Activated CD4-positive, alpha-beta T cell treated with anti-CD3 and anti-CD28 coated beads, Interleukin-2, amount 10 ng/mL, durations not matched to agents 24 days and 14 days (primary cell): ENCODE results near the gene VWA5B1. TPM values are rescaled to one million over a fixed set of nuclear protein-coding genes. Genes with fewer than 3 reads are reported as not detected.
A peak's percentile ranks its signal among the peaks of the same experiment; 100 is the strongest.

Experiments
- DNase-seq: peaks from one replicate; pipeline ENCODE4 v3.0.0; 2022
- H3K27ac Mint-ChIP-seq: one replicate; pipeline ENCODE4 v1.8.0; 2022; ENCODE audit warnings: mild to moderate bottlenecking, mixed read lengths
- H3K27me3 Mint-ChIP-seq: one replicate; pipeline ENCODE4 v1.8.0; 2022; ENCODE audit warnings: mixed read lengths
- H3K36me3 Mint-ChIP-seq: one replicate; pipeline ENCODE4 v1.8.0; 2022; ENCODE audit warnings: low read depth, mild to moderate bottlenecking, mixed read lengths
- H3K4me1 Mint-ChIP-seq: one replicate; pipeline ENCODE4 v1.8.0; 2021; ENCODE audit warnings: mixed read lengths
- H3K4me3 Mint-ChIP-seq: one replicate; pipeline ENCODE4 v1.8.0; 2022; ENCODE audit warnings: mild to moderate bottlenecking, moderate library complexity, mixed read lengths
- H3K9me3 Mint-ChIP-seq: one replicate; pipeline ENCODE4 v1.8.0; 2021; ENCODE audit warnings: mixed read lengths
- intact Hi-C: fragments of 100-400 bp; cut with micrococcal nuclease; formaldehyde crosslinking; loops from one replicate; pipeline ENCODE4 v1.15.1; 2023
- total RNA-seq: library from RNA; stranded (reverse); gene quantifications from 2 replicates; pipeline ENCODE4 v1.2.3, GENCODE V29; 2022

The VWA5B1 gene
- total RNA-seq, 1 donor from 2014 or later, result not detected

GRCh38 chr1:20351911-20352701 lies 61.4 kb downstream of the VWA5B1 start:
- intact Hi-C loops, result no loop called here
- H3K27ac Mint-ChIP-seq, result no peak overlapping the region
- no peaks in the 10 kb centered on the region for H3K9me3 Mint-ChIP-seq
- H3K27me3 Mint-ChIP-seq, result peaks cover 9% of the 10 kb centered on the region
- no peak overlapping the region for H3K4me3 Mint-ChIP-seq
- H3K4me1 Mint-ChIP-seq, result no peaks in the 10 kb centered on the region
- no peak for DNase-seq
- no peaks in the 10 kb centered on the region for H3K36me3 Mint-ChIP-seq

DNA sequence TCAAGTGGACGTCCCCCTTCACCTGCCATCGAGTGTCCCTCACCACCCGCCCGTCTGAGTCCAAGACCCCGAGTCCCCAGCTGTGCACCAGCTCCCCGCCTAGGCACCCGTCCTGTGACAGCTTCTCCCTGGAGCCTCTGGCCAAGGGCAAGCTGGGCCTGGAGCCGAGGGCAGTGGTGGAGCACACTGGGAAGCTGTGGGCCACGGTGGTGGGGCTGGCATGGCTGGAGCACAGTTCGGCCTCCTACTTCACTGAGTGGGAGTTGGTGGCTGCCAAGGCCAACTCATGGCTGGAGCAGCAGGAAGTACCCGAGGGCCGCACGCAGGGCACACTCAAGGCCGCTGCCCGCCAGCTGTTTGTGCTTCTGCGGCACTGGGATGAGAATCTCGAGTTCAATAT lies 63.2 kb downstream of the VWA5B1 start:
- peaks cover 11% of the 10 kb centered on the region for H3K27me3 Mint-ChIP-seq
- intact Hi-C loops, result no loop called here
- no peak overlapping the region for H3K4me3 Mint-ChIP-seq
- no peaks in the 10 kb centered on the region for H3K36me3 Mint-ChIP-seq
- no peak for DNase-seq
- no peak overlapping the region for H3K27ac Mint-ChIP-seq
- H3K9me3 Mint-ChIP-seq, result no peaks in the 10 kb centered on the region
- H3K4me1 Mint-ChIP-seq, result no peaks in the 10 kb centered on the region

DNA sequence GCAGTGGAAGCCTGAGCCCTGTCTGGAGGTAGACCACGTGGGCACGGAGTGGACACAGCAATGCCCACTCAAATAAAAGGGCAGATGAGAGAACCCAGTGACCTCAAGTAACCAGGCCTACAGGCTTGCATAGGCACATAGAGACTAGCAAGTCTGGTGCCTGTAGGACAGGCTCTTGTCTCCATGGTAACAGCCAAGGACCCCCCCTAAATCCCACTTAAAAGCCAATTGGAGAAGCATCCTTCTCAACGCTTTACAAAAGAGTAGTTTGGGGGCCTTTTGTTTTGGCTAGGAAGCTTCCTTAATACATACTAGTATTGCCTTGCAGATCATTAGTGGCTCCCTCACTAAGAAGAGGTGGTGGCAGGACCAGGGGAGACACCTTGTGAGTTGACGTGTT lies 63.9 kb downstream of the VWA5B1 start:
- Mint-ChIP-seq H3K36me3 (no peaks in the 10 kb centered on the region), H3K27me3 (peaks cover 19% of the 10 kb centered on the region)

GRCh38 chr1:20355101-20355827 lies 64.6 kb downstream of the VWA5B1 start:
- H3K36me3 Mint-ChIP-seq, result no peaks in the 10 kb centered on the region
- peaks cover 3% of the 10 kb centered on the region for H3K4me1 Mint-ChIP-seq
- H3K27me3 Mint-ChIP-seq, result peaks cover 22% of the 10 kb centered on the region
- no peak overlapping the region for H3K4me3 Mint-ChIP-seq
- no peak overlapping the region for H3K27ac Mint-ChIP-seq
- intact Hi-C loops, result loop anchor here (5.0 kb wide), 2 partner anchors 33 to 72 kb away; no protein-coding TSS in a partner anchor
- H3K9me3 Mint-ChIP-seq, result no peaks in the 10 kb centered on the region
- no peak for DNase-seq

More for the DNA sequence above, 63.9 kb downstream of the VWA5B1 start:
- DNase-seq, result no peak
- no peaks in the 10 kb centered on the region for H3K9me3 Mint-ChIP-seq
- no peak overlapping the region for H3K27ac Mint-ChIP-seq
- no peak overlapping the region for H3K4me3 Mint-ChIP-seq
- intact Hi-C loops, result loop anchor here (5.0 kb wide), 2 partner anchors 32 to 73 kb away; no protein-coding TSS in a partner anchor
- H3K4me1 Mint-ChIP-seq, result peaks cover under 1% of the 10 kb centered on the region

DNA sequence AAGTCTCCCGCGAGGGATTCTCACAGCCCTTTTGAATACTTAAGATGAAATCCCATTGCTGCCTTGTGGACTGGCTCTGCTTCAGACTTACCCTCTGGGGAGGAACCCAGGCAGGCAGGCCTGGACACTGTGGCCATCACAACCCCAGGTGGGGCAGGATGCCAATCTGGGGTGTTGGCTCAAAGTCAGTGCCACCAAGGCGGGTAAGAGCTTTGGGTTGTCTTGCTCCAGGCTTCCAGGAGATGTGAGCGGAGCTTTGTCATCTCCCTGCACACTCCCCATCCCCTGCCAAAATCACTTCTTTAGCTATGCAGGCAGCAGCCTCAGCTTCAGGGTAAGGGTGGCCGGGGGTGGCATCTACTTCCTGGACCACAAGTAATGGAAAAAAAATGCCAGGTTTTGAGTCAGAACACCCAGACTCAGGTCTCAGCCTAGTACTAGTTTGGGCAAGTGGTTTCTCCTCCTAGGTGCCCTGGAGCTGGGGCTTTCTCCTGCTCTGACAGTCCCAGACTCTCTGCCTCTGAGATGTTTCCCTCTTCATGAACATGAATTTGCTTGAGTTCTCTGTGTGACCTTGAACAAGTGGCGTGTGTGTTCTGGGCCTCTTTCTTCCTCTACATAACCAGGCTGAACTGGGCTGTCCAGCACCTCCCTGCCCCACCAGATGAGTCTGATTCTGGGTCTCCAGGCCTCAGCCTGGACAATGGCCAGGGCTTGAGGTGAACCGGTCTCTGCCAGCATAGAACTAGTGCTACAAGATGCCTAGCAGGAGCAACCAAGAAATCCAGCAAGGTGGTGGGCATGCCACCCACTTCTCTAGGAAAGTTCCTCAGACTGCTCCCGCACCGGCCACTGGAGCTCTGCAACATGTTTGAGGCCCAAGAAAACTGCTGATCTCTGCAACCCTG lies 65.4 kb downstream of the VWA5B1 start:
- Mint-ChIP-seq H3K9me3 (no peaks in the 10 kb centered on the region), H3K4me3 (no peak overlapping the region), H3K36me3 (no peaks in the 10 kb centered on the region), H3K27ac (no peak overlapping the region), H3K4me1 (peaks cover 3% of the 10 kb centered on the region), H3K27me3 (peaks cover 24% of the 10 kb centered on the region)
- DNase-seq, result no peak
- intact Hi-C loops, result loop anchor here (5.0 kb wide), 2 partner anchors 34 to 71 kb away; no protein-coding TSS in a partner anchor

DNA sequence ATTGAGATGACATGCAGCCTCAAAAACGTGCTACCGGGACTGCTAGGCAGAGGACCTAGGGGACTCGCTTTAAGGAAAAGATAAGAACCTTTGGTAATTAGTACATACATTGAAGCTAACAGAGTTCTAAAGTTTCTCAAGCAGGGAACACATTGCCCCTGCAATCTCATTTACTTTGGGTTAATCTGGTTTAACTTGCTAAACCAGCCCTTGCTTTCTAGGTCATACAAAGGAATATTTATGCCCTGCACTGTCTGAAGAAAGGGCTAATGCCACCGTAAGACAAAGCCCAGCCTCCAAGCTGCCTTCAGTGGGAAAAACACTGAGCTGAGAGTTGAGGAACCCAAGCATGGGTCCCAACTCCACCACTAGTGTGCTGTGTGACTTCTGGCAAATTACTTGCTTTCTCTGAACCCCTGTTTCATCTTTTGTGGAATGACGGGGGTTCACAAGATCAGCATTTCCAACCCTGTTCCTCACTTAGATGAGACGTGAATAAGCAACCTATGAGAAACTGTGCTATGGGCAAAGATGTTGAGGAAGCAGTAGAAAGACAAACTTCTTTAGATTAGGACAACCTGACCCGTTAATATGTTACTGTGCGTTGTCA lies 66.3 kb downstream of the VWA5B1 start:
- intact Hi-C loops, result loop anchor here (5.0 kb wide), 2 partner anchors 35 to 70 kb away; no protein-coding TSS in a partner anchor

GRCh38 chr1:20357796-20358195 lies 67.1 kb downstream of the VWA5B1 start:
- no peaks in the 10 kb centered on the region for H3K9me3 Mint-ChIP-seq
- no peak overlapping the region for H3K27ac Mint-ChIP-seq
- intact Hi-C loops, result loop anchor here (5.0 kb wide), 2 partner anchors 35 to 70 kb away; no protein-coding TSS in a partner anchor

More for the DNA sequence above, 66.3 kb downstream of the VWA5B1 start:
- H3K27ac Mint-ChIP-seq, result no peak overlapping the region
- no peak for DNase-seq
- H3K4me3 Mint-ChIP-seq, result no peak overlapping the region
- H3K4me1 Mint-ChIP-seq, result peaks cover 3% of the 10 kb centered on the region
- H3K27me3 Mint-ChIP-seq, result peaks cover 27% of the 10 kb centered on the region
- no peaks in the 10 kb centered on the region for H3K36me3 Mint-ChIP-seq
- no peaks in the 10 kb centered on the region for H3K9me3 Mint-ChIP-seq

DNA sequence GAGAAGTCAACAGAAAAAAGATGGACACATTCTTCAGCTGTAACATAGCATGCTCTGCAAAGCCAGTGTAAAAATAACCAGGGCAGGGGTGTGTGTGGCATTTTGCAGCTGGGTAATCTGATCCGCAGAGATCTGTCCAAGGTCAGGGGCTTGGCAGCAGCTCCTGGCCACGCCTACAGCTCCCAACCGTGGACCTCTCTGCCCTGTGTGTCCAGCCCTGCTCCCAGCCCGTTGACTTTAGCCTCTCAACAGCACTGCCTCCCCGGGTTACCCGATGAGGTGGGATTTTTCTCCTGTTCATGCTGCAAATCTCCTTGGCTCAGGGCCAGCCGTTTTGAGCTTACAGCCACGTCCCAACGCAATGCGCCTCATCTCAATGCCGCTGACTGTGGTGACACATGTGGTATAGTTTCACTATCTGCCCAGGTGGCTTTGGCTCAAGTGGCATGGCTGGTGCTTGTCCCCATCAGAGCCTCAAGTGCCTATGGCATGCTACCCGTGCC lies 68.1 kb downstream of the VWA5B1 start:
- Mint-ChIP-seq H3K36me3 (no peaks in the 10 kb centered on the region), H3K4me1 (peaks cover 3% of the 10 kb centered on the region), H3K27me3 (peaks cover 36% of the 10 kb centered on the region), H3K9me3 (no peaks in the 10 kb centered on the region), H3K27ac (no peak overlapping the region), H3K4me3 (no peak overlapping the region)
- no peak for DNase-seq
- intact Hi-C loops, result loop anchor here (5.0 kb wide), 2 partner anchors 37 to 68 kb away; no protein-coding TSS in a partner anchor

More at GRCh38 chr1:20357796-20358195, 67.1 kb downstream of the VWA5B1 start:
- DNase-seq, result no peak
- H3K4me3 Mint-ChIP-seq, result no peak overlapping the region
- no peaks in the 10 kb centered on the region for H3K36me3 Mint-ChIP-seq
- H3K4me1 Mint-ChIP-seq, result peaks cover 3% of the 10 kb centered on the region
- H3K27me3 Mint-ChIP-seq, result peaks cover 34% of the 10 kb centered on the region

DNA sequence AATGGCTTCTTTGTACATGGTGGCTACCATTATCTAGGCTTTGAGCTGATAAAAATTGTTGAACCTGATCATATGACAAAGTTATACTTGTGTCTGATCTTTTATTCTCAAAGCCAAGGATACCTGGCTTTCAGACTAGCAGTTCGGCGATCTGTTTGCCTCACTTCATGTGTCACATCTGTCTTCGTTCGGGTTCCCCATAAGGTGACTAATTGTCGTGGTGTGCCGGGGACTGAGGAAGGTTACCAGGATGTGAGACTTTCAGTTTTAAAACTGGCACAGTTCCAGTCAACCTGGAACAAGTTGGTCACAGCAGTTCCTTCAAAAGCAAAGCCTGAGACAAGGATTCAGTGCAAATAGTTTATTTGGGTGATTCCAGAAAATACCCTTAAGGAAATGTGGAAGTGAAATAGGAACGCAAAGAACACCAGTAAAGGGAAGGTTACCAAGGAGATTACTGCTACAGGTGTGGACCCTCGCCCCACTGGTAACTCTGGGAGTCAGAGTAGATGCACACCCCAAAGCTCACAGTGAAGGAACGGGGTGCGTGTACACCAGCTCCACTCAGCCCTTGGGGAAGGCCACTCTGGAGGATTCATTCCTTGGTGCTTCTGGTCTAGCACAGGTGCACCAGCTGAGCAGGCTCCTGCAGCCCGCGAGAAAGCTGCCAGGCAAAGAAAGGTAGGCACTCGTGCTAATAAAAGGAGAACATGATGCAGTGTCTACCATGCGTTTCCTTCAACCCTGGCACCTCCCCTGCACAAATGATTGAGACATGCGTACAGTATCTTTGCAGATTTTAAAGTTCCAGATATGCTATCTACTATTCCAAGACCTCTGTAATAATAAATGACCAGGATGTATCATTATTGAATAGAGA lies 69.0 kb downstream of the VWA5B1 start:
- Mint-ChIP-seq H3K27me3 (peaks cover 43% of the 10 kb centered on the region), H3K27ac (no peak overlapping the region), H3K4me3 (no peak overlapping the region), H3K36me3 (no peaks in the 10 kb centered on the region), H3K9me3 (no peaks in the 10 kb centered on the region), H3K4me1 (peaks cover 3% of the 10 kb centered on the region)
- peak; percentile 72 for DNase-seq
- intact Hi-C loops, result loop anchor here (5.0 kb wide), 3 partner anchors 37 to 133 kb away; no protein-coding TSS in a partner anchor

GRCh38 chr1:20361401-20361800 lies 70.7 kb downstream of the VWA5B1 start:
- no peaks in the 10 kb centered on the region for H3K36me3 Mint-ChIP-seq
- intact Hi-C loops, result loop anchor here (5.0 kb wide), 1 partner anchor 131 kb away; no protein-coding TSS in a partner anchor

DNA sequence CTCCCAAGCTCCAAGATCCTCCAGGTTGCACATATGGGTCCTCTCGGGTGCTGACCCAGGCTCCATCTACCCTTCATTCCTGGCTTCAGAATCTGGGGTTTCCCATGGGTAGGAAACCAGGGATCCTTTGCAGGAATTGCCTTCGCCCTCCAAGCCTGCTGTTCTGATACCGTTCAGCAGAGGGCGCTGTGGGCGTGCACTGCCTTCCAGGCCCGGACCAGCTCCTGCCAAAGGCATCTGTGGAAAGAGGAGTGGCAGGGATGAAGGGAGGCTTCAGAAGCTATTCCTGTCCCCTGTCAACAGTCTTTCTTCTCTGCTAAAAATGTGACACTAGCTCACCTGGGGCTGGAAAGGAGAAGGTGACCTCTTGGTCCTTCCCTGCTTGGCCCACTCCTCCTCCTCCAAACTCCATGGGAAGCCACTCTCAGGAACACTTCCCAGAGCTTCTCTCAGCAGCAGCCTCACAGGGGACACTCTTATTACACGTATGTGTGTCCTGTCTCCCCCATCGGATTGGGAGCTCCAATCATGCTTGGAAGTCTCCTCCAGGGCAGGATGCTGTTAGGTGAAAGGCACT lies 71.2 kb downstream of the VWA5B1 start:
- no peak overlapping the region for H3K27ac Mint-ChIP-seq
- intact Hi-C loops, result loop anchor here (5.0 kb wide), 1 partner anchor 130 kb away; no protein-coding TSS in a partner anchor
- H3K27me3 Mint-ChIP-seq, result peaks cover 54% of the 10 kb centered on the region
- H3K4me3 Mint-ChIP-seq, result no peak overlapping the region
- peak; percentile 76 for DNase-seq
- no peaks in the 10 kb centered on the region for H3K36me3 Mint-ChIP-seq
- H3K9me3 Mint-ChIP-seq, result no peaks in the 10 kb centered on the region
- H3K4me1 Mint-ChIP-seq, result peaks cover 3% of the 10 kb centered on the region

More at GRCh38 chr1:20361401-20361800, 70.7 kb downstream of the VWA5B1 start:
- peaks cover 55% of the 10 kb centered on the region for H3K27me3 Mint-ChIP-seq
- DNase-seq, result no peak
- H3K9me3 Mint-ChIP-seq, result no peaks in the 10 kb centered on the region
- no peak overlapping the region for H3K27ac Mint-ChIP-seq
- no peak overlapping the region for H3K4me3 Mint-ChIP-seq
- peaks cover 3% of the 10 kb centered on the region for H3K4me1 Mint-ChIP-seq
